Stomach (tissue), 9 donors: ENCODE results near the gene ATP9A. TPM values are rescaled to one million over a fixed set of nuclear protein-coding genes. Genes with fewer than 3 reads are reported as not detected.

Experiments used
- DNase-seq, 2 donors: peaks; one replicate each; pipeline versions ENCODE4 v3.0.0 to v3.0.0-alpha.2; 2013 to 2019
- H3K27ac ChIP-seq, 5 donors: fragments of 200-600 bp in 4 of 5; sonication (generic) in 4 of 5; one replicate each; pipeline ENCODE4 v1.5.1; 2013 to 2019; ENCODE audit warnings: mild to moderate bottlenecking in 1 of 5, moderate library complexity in 1 of 5
- H3K27me3 ChIP-seq, 3 donors: fragments of 200-600 bp; sonication (generic); one replicate each; pipeline ENCODE4 v1.5.1; 2017 to 2019; ENCODE audit warnings: mixed run types in 1 of 3
- H3K36me3 ChIP-seq, 4 donors: fragments of 200-600 bp; sonication (generic); 1 replicate in 3 of 4; 2 replicates in 1 of 4; pipeline ENCODE4 v1.5.1; 2016 to 2019
- H3K4me1 ChIP-seq, 4 donors: fragments of 200-600 bp; sonication (generic); one replicate each; pipeline ENCODE4 v1.5.1; 2016 to 2019
- H3K4me3 ChIP-seq, 4 donors: fragments of 200-600 bp; sonication (generic) in 3 of 4; one replicate each; pipeline ENCODE4 v1.5.1; 2016 to 2019; ENCODE audit warnings: mild to moderate bottlenecking in 1 of 4
- H3K9me3 ChIP-seq, 4 donors: fragments of 200-600 bp; sonication (generic); one replicate each; pipeline ENCODE4 v1.5.1; 2016 to 2019
- EP300 ChIP-seq: sonication (generic); formaldehyde crosslinking; IDR thresholded peaks from one replicate; pipeline ENCODE4 v1.6.1; 2017; ENCODE audit warnings: antibody characterized with exemption
- POLR2A ChIP-seq, 4 donors: fragments of 450-650 bp; IDR thresholded peaks; one replicate each; pipeline ENCODE4 v1.6.1; 2016; ENCODE audit warnings: antibody characterized with exemption in 4 of 4, control low read depth in 2 of 4, mild to moderate bottlenecking in 1 of 4, moderate library complexity in 1 of 4
- POLR2AphosphoS5 ChIP-seq, 3 donors: sonication (generic); formaldehyde crosslinking; IDR thresholded peaks; one replicate each; pipeline ENCODE4 v1.6.1; 2016; ENCODE audit warnings: antibody characterized with exemption in 3 of 3
- WGBS, 5 donors: extraction: QIAGEN DNeasy Blood & Tissue Kit in 3 of 5; methylation state at CpG; one replicate each; pipeline versions ENCODE4 v1.1.5 to v1.1.7; 2013 to 2018; 5-methylcytosine and 5-hydroxymethylcytosine counted together
- intact Hi-C: fragments of 100-400 bp; cut with DNase I; formaldehyde crosslinking; loops from one replicate; pipeline ENCODE4 v1.15.1; 2023; ENCODE audit warnings: low total_unique reads
- polyA plus RNA-seq, 3 donors: library from polyadenylated mRNA; stranded (reverse); fragments of 200-250 nt; gene quantifications; one replicate each; pipeline ENCODE4 v1.2.3, GENCODE V29; 2013
- total RNA-seq, 5 donors: library from RNA; depleted of rRNA; stranded (reverse); fragments of >200 nt; gene quantifications; one replicate each; pipeline versions ENCODE4 v1.1.0 to v1.2.3, GENCODE V29; 2014 to 2016
- TF ChIP-seq, protein P1 (sequence below), 7 experiments: fragments of 450-650 bp in 4 of 7; fragments of 200-600 bp in 3 of 7; sonication (generic) in 3 of 7; IDR thresholded peaks; one replicate each; pipeline ENCODE4 v1.5.1; 2016 to 2019; ENCODE audit warnings: antibody characterized with exemption in 7 of 7, control low read depth in 2 of 7, mild to moderate bottlenecking in 1 of 7
- donor health status: healthy with polysubstance abuse.
- donor health status: Bipolar disorder and iron deficiency.
- donor health status: healthy.

ATP9A gene
- total and polyA plus RNA-seq, 8 donors: 3.2 to 58.9 (median 12.7) TPM

DNA sequence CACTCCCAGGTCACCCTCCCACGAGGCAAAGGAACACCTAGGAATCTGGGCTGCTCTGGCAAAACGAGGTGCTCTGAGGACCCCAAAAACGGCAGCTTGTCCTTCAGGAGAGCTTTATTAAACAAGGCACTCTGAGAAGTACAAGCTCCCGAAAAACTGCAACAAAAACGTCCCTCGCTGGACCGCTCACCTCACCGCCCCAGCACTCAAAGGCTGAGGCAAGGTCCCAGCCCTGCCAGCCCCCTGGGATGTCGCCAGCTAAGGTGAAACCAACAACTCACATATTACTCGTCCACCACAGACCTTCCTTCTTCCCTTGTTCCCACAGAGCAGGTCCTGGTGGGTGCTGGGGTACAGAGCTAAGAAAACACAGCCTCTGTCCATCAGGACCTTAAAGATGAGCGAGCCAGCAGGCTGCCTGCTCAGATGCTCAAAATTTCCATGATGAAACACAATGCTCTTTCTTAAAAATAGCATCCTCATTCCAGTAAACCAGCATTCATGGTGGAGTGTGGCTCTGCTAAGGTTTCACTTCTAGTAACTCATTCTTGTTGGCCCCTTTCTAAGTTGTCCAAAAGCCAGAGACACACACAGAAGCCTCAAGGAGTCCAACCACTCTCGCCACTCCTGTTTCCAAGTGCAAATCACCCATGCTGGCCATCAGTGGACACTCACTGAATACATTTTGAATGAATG is 35.9 kb downstream of the ATP9A start:
- Histone ChIP-seq H3K4me3 (peak overlapping the region in 3 of 4 donors; percentile 11 to 23 (median 12)), H3K27me3 (no peaks in the 10 kb centered on the region), H3K36me3 (peaks cover 0 to 12% (median 2%) of the 10 kb centered on the region in 4 donors), H3K27ac (peak overlapping the region; percentile 36 to 84 (median 80)), H3K9me3 (no peaks in the 10 kb centered on the region), H3K4me1 (peaks cover 16 to 49% (median 28%) of the 10 kb centered on the region in 4 donors)
- peak in 1 of 3 donors; percentile 52 for TF ChIP-seq POLR2AphosphoS5 (IDR thresholded peaks at IDR 0.05)
- TF ChIP-seq POLR2A (IDR thresholded peaks at IDR 0.05): no peak
- peak in 1 of 2 donors; percentile 75 for DNase-seq
- intact Hi-C loops: no loop called here
- 56 to 74% (median 61%) methylated on average over 9 to 12 of the region's 12 CpGs for WGBS, 5 donors

DNA sequence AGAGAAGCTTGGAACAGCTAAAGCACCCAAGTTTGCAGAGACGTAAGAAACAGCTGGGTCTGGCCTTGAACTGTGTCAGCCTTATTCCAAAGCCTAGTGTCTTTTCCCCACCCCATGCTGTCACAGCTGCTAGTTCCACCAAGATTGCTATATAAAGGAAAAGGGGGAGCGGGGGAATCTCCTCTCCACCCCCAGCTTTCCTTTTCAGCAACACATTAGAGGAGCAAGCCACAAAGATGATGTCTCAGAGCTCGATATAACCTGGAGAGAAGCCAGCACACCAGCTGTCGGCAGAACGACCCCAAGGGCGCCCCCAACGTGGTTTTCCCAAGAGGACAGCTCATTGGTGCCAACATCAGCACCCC is 36.5 kb downstream of the ATP9A start:
- Histone ChIP-seq H3K4me3 (peak overlapping the region in 3 of 4 donors; percentile 11 to 23 (median 12)), H3K27ac (peak overlapping the region; percentile 9 to 84 (median 80)), H3K4me1 (peaks cover 16 to 49% (median 28%) of the 10 kb centered on the region in 4 donors), H3K9me3 (no peaks in the 10 kb centered on the region), H3K36me3 (peaks cover 0 to 12% (median 2%) of the 10 kb centered on the region in 4 donors), H3K27me3 (no peaks in the 10 kb centered on the region)
- peak in 1 of 2 donors; percentile 77 for DNase-seq
- WGBS, 5 donors: 29 to 42% (median 39%) methylated on average over 6 to 7 of the region's 7 CpGs
- intact Hi-C loops: no loop called here
- TF ChIP-seq, protein P1, sequence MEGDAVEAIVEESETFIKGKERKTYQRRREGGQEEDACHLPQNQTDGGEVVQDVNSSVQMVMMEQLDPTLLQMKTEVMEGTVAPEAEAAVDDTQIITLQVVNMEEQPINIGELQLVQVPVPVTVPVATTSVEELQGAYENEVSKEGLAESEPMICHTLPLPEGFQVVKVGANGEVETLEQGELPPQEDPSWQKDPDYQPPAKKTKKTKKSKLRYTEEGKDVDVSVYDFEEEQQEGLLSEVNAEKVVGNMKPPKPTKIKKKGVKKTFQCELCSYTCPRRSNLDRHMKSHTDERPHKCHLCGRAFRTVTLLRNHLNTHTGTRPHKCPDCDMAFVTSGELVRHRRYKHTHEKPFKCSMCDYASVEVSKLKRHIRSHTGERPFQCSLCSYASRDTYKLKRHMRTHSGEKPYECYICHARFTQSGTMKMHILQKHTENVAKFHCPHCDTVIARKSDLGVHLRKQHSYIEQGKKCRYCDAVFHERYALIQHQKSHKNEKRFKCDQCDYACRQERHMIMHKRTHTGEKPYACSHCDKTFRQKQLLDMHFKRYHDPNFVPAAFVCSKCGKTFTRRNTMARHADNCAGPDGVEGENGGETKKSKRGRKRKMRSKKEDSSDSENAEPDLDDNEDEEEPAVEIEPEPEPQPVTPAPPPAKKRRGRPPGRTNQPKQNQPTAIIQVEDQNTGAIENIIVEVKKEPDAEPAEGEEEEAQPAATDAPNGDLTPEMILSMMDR (IDR thresholded peaks at IDR 0.05): no peak
- no peak for TF ChIP-seq POLR2AphosphoS5 (IDR thresholded peaks at IDR 0.05)
- TF ChIP-seq POLR2A (IDR thresholded peaks at IDR 0.05): no peak
- TF ChIP-seq EP300: no peak

GRCh38 chr20:51729771-51730170 is 38.4 kb downstream of the ATP9A start:
- intact Hi-C loops: no loop called here
- H3K9me3 ChIP-seq: no peaks in the 10 kb centered on the region
- no peak for TF ChIP-seq EP300
- TF ChIP-seq, protein P1 (IDR thresholded peaks at IDR 0.05): no peak
- no peak for TF ChIP-seq POLR2AphosphoS5 (IDR thresholded peaks at IDR 0.05)
- TF ChIP-seq POLR2A (IDR thresholded peaks at IDR 0.05): no peak
- H3K36me3 ChIP-seq: peaks cover 0 to 19% (median 8%) of the 10 kb centered on the region in 4 donors
- no peaks in the 10 kb centered on the region for H3K27me3 ChIP-seq
- H3K4me1 ChIP-seq: peaks cover 3 to 30% (median 13%) of the 10 kb centered on the region in 4 donors
- H3K4me3 ChIP-seq: no peak overlapping the region
- 87 to 93% (median 92%) methylated on average over 13 of the region's 13 CpGs for WGBS, 5 donors
- DNase-seq: no peak
- no peak overlapping the region for H3K27ac ChIP-seq

- Histone ChIP-seq H3K27me3 (no peaks in the 10 kb centered on the region), H3K27ac (no peak overlapping the region), H3K36me3 (peaks cover 0 to 27% (median 13%) of the 10 kb centered on the region in 4 donors), H3K9me3 (no peaks in the 10 kb centered on the region), H3K4me1 (peaks cover 0 to 26% (median 12%) of the 10 kb centered on the region in 4 donors), H3K4me3 (no peak overlapping the region)
- intact Hi-C loops: no loop called here
- no peak for DNase-seq
- 23 to 39% (median 35%) methylated on average over 1 of the region's 1 CpG for WGBS, 5 donors
- no peak for TF ChIP-seq EP300
Measured at GRCh38 chr20:51728737-51729136, 39.5 kb downstream of the ATP9A start.

DNA sequence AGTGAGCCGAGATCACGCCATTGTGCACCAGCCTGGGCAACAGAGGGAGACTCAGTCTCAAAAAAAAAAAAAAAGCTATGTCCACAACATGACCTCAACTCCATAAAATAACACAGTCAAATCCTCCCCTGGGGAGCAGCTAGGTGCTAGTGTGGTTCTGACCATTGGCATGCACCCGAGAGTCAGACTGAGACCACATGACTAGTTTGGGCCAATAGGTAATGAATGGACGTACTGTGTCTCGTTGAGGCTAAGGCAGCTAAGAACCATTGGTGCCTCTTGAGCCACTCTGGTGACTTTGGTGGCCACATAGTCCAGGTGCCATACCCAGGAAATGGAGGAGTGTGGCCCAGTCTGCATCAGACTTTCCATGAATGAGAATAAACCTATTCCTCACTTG is 40.3 kb downstream of the ATP9A start:
- TF ChIP-seq POLR2A (IDR thresholded peaks at IDR 0.05) (no peak), POLR2AphosphoS5 (IDR thresholded peaks at IDR 0.05) (no peak), EP300 (no peak)
- TF ChIP-seq, protein P1 (IDR thresholded peaks at IDR 0.05): no peak
- WGBS, 5 donors: 91 to 99% (median 96%) methylated on average over 5 of the region's 5 CpGs
- Histone ChIP-seq H3K4me3 (no peak overlapping the region), H3K27ac (no peak overlapping the region), H3K36me3 (peaks cover 0 to 36% (median 15%) of the 10 kb centered on the region in 4 donors), H3K27me3 (no peaks in the 10 kb centered on the region), H3K4me1 (peaks cover 0 to 19% (median 11%) of the 10 kb centered on the region in 4 donors), H3K9me3 (no peaks in the 10 kb centered on the region)
- no peak for DNase-seq
- intact Hi-C loops: no loop called here
